NCI-H2171 (cell line): ENCODE data around the gene INSL4.

Experiments used
- DNase-seq: peaks from one replicate; lab custom pipeline; 2025; lab: John Stamatoyannopoulos, UW

Gene INSL4

DNA sequence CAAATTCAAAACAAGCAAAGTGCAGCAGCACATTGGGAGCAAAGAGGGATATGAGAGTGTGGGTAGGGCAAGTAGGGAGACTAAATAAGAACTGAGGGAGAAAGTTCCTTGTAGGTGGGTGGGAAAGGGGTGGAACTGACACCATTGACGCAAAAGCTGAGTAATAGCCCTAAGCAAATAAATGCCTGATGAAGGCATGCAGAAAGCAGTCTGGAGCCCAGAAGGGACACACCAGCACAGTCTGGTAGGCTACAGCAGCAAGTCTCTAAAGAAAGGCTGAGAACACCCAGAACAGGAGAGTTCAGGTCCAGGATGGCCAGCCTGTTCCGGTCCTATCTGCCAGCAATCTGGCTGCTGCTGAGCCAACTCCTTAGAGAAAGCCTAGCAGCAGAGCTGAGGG, at the start of gene INSL4:
TSS of gene INSL4 (plus strand) at position 208 of the 400 bp plus-strand sequence. CDS start at position 313, 105 bp downstream.
- DNase-seq: no peak

DNA sequence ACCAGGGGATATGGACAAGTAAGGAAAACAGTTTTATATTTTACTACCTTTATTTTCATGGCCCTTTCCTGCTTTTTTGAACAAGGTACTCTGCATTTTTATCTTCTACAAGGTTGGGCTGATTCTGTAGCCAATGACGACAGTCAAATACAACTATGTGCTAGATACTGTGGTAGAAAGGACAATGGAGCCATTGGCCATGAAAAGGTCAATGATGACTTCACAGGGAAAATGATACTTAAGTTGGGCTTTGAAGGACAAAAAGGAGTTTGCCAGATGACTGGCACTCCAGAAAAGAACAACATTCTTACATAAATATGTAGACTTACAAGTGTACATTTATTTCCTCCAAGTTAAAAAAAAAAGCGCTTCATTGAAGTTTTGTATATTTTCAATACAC, 46.4 kb upstream of the INSL4 start:
- DNase-seq: no peak

DNA sequence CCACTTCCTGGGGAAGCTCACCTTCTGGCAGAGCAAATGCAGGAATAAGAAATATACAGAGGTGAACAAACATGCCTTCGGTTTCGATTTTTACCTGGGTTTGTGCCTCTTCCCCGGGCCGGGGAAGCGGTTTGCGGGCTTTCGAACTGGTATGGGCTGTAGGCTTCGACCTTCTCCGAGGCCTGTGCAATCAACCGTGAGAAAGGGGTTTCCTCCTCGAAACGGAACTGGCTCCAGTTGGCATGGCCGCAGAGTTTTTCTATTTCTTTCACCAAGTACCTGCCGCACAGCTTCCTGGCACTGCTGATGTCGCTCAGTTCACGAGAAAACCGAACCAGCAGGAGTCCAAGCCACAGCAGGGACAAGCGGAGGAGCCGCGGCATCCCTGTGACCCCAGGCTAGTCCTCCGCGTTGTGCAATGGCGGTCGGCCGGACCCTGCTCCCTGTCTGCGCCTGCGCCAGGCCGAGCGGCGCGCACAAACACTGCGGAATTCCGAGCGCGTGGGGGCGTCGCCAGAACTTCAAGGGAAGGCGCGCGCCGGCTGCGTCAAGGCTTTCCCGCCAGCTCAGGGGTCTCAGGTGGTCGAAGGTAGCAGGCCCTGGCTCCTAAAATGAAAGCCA, 45.9 kb upstream of the INSL4 start, which contains the start of gene INSL6:
TSS of gene INSL6 (minus strand) at position 420 of the 621 bp plus-strand sequence. CDS start at position 383, 37 bp downstream.
- no peak for DNase-seq

DNA sequence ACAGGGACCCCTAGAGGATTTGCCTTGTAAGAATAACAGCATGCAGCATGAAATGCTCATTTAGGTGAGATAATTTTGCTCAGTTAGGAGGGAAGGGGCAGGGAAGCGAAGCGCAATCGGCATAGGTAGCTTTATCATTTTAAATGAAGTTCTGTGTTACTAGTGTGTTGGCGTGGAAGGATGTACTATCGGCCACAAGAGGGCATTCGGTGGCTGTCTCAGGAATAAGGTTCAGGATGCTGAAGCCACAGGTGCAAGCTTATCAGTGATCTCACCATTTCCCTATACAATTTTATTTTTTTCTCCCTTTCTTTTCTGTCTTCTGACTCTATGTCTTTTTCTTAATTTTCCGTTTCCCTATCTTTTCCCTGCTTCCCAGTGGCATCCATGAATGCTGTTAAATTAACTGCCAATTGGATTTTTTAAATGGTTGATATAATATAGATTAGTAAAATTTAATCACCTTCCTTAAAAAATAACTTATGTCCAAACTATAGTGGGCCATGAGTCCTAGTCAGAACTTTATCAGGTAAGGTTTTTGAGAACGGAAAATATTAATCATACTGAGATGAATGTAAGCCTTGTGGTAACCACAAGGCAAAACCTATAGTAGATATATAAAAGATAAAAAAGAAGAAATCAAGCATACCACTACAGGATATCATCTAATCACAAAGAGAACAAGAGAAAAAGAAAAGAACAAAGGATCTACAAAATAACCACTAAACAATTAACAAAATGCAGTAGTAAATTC, 44.6 kb upstream of the INSL4 start:
- DNase-seq: peak; percentile 40

DNA sequence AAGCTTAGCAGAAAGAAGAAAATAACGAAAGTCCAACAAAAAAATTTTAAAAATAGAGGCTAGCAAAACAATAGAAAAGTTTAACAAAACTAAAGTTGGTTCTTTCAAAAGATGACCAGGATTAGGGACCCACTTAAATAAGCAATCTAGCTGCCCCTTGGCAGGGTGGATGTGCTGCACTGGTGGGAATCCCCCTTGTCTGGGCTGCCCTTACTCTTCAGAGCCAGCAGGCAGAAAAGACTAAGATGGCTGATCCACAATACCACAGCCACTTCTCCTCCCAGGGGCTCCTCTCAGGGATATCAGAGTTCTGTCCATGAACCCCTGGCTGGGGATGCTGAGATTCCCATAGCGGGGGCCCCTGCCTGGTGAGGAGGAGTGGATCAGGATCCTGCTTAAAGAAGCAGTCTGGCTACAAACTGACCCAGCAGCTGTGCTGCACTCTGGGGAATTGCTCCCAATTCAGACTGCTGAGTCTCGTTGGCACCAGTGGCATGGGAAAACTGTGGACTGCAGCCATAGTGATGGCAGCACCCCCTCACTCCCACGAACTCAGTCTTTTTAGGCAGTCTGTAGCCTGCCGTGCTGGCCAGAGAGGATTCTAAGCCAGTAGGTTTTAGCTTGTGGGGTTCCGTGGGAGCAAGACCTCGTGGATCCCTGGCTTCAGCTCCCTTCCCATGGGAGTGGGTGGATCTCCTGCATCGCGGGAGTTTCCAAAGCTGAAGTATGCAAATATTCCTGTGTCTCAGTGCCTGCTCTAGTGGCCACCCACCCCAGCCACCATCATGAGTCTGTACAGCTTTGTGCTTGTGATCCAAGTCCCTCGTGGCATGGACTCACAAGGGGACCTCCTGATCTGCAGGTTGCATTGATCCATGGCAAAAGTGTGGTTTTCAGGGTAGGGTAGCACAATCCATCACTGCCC, 42.9 kb upstream of the INSL4 start:
- DNase-seq: no peak

DNA sequence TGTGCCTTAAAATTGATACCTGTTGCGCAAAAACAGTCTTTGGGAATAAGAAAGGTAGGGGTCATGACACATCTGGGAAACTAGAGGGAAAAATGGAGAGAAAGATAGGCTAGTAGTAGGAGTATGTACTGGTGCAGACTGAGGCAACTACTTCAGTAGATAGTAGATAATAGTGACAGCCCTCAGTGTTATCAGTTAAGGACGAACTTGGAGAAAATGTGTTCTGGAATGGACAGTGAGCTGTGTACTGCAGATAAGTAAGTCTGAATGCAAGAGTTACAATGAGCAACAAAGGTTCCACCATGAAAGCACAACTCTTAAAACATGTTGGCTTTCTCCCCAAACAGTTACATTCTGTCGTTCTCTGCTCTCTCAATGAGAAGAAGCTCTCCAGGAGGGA, 39.2 kb upstream of the INSL4 start:
- DNase-seq: no peak

DNA sequence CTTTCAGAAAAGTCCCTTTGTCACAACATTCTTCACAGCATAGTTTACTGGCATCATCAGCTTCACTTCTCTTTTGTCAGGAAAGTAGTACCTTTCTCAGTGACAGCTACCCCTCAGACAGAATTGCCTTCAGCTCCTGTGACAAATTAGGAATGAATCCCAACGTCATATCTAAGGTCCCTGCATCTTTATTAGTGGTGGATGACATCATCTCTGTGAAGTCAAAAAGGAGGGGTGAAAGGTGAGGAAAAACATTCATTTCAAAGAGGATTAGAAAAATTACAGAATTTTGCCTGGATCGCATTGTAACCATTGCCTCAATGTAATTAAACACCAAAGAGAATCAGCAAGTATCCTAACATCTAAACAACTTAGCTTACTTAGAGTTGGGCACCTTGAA, 37.9 kb upstream of the INSL4 start:
- no peak for DNase-seq

DNA sequence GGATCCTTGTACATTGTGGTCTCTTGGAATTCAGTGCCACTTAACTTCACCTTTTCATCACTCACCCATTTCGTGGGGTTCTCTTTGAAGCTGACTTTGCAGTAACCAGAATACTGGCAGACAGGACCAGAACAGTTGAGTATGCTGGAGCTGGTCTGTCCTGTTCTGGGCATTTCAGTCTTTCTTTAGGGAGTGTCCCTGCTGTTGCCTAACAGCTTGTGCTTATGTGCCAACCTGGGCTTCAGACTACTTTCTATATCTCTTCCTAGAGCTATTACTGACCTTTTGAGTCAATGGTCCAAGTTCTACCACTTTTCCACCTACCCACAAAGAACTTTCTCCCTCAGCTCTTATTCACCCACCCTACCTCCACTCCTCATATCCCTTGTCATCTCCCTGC, 35.8 kb upstream of the INSL4 start:
- no peak for DNase-seq

DNA sequence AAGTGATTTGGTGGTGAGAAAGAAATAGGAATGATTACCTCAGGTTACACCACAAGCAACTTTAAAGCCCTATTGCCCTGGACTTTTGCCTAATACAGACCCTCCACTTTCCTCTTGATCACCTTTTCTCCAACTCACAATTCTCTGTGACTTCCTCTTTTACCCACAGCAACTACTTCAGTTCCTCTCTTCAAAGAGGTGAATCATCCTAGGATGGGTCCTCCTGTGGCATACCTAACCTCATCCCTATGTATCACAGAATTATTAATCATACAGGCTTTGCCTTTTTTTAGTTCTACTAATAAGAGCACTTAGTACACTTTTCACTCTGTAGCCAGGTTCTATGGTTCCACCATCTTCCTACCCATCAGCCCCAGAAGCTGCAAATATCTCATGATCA, 26.1 kb upstream of the INSL4 start:
- no peak for DNase-seq

DNA sequence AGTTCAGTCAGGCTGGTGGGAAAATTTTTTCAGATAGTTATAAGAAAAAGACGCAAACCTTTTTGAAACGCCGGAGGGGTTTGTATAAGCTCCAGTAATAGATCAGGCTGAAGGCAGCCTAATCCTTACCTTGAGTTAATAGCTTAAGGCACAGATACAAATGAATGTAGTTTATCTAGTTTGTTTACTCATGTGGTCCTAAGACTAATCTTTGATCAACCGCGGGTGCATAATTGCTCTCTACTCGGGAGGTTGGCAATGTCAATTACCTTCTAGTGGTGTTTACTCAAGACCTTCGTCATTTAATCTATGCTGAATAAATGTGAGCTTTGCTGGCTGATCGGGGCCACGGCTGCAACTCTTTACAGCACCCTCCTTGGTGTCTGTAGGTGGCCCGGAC, 665 bp upstream of the INSL4 start:
- no peak for DNase-seq

DNA sequence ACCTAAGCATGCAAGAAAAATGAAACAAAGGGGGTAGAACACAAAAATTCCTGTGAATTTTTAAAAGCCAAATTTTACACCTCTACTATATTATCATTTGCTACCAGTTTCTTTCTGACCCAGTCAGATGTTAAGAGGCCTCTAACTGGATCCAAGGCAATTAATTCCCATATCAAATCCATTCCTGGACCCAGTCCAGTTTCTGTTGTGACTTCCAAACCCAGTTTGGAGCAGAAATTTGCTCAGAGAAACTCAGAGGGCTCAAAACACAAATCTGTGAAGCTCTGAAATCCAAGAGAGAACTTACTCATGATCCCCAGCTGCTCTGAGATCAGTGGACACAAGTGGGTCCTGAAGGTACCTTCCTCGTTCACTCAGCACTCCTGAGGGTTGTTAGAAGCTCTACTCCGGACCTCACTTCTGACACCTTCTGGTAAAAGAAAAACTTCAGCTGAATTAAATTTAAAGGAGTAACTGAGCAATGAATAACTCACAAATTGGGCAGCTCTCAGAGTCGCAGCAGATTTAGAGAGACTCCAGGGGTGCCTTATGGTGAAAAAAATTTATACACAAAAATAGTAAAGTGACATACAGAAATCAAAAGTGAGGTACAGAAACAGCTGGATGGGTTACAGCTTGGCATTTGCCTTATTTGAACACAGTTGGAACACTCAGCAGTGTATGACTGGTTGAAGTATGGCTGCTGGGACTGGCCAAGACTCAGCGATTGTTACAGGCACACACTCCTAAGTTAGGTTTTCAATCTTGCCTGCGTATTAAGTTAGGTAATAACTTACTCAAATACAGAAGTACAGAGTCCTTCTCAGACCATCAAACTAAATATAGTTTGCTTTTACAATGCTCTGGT, 32.4 kb downstream of the INSL4 start:
- no peak for DNase-seq

DNA sequence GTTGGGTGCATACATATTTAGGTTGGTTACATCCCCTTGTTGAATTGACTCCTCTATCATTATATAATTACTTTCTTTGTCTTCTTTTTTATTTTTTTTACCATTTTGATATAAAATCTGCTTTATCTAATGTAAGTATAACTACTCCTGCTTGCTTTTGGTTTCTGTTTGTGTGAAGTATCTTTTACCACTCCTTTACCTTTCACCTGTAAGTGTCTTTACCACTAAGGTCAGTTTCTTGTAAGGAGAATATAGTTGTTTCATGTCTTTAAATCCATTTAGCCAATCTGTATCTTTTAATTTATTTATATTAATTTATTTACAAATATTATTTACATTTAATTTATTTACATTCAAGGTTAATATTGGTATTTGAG, 33.0 kb downstream of the INSL4 start:
- DNase-seq: no peak

DNA sequence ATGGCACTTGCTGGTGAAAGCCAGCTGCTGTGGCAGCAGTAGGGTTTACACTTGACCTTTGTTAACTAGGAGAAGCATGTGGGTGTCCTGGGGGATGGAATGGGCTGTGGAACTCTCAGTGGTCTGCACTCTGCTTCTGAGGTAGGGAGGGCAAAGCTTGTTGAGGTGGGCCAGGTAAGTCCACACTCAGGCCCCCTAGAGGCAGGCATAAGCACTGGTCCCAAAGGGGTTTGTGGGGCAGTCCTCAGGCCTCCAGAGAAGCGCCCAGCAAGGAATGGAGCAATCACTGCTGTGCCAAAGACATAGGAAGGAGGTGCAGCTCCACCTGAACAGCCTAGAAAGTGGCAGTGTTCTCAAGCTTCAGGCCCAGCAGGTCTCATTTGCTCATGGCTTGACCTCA, 34.7 kb downstream of the INSL4 start:
- no peak for DNase-seq

DNA sequence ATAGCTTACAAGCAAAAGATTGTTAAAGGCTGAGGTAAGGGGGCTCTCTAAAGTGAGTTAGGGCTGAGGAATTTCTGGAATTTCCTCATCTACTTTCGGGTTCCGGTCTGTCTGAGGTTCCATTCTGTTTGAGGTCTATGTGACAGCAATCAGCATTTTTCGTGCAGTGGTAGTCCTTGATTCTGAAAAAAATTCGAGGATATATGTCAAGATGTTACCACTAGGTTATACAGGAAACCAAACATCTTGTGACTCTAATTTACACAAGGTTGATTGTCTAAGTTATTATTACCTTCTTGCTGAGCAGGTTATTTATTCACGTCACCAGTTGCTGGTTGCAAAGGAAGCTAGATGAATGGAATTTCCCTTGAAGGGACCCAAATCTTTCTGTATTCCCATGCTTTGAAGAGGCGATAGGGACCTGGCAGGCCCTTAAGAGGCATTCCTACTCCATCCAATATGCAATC, 38.1 kb downstream of the INSL4 start:
- DNase-seq: no peak

DNA sequence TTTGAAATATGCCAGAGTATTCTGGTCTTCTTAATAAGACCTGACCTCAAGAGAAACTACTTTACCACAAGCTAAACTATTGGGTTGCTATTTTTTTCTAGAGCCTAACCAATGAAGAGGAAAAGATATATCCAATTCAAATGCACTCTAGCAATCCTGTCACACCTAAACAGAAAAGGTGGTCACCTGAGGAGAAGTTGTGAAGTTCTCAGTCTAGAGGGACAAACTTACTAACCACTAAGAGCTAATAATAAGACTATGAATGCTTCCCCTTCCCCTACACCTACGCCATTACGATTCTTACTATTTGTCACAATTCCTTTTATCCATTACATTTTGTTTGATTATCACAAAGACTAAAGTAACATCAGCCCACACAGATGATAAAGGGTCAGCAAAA, 43.6 kb downstream of the INSL4 start:
- no peak for DNase-seq

DNA sequence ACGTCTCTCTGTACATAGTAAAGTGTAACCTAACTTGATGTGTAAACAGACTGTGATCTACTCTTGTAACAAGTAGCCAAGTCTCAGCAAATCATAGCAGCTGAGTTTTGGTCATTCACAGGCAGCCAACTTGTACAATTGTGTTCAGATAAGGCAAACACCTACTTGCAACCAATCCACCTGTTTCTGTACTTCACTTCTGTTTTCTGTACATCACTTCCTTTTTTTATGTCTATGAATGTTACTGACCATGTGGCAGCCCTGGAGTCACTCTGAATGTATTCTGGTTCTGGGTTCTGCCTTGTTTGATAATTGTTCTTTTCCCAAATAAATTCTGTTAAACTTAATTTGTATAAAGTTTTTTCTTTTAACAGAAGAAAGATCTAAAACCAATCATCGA, 47.3 kb downstream of the INSL4 start:
- no peak for DNase-seq
